Sigmoid colon (tissue), 4 donors: Measurements from ENCODE around the gene TMEM63A.

ENCODE experiments used
- POLR2A ChIP-seq, 2 donors: fragments of 450-650 bp; IDR thresholded peaks; one replicate each; pipeline ENCODE4 v1.6.1; 2016; ENCODE audit warnings: antibody characterized with exemption in 2 of 2, mild to moderate bottlenecking in 2 of 2, moderate library complexity in 2 of 2
- POLR2AphosphoS5 ChIP-seq, 4 donors: sonication (generic); formaldehyde crosslinking; IDR thresholded peaks; one replicate each; pipeline ENCODE4 v1.6.1; 2017; ENCODE audit warnings: antibody characterized with exemption in 4 of 4
- TF ChIP-seq, protein P1 (sequence below), 4 experiments: fragments of 450-650 bp in 3 of 4; fragments of 200-600 bp in 1 of 4; IDR thresholded peaks; one replicate each; pipeline ENCODE4 v1.5.1; 2016 to 2019; ENCODE audit warnings: antibody characterized with exemption in 4 of 4, mild to moderate bottlenecking in 3 of 4, moderate library complexity in 2 of 4

DNA sequence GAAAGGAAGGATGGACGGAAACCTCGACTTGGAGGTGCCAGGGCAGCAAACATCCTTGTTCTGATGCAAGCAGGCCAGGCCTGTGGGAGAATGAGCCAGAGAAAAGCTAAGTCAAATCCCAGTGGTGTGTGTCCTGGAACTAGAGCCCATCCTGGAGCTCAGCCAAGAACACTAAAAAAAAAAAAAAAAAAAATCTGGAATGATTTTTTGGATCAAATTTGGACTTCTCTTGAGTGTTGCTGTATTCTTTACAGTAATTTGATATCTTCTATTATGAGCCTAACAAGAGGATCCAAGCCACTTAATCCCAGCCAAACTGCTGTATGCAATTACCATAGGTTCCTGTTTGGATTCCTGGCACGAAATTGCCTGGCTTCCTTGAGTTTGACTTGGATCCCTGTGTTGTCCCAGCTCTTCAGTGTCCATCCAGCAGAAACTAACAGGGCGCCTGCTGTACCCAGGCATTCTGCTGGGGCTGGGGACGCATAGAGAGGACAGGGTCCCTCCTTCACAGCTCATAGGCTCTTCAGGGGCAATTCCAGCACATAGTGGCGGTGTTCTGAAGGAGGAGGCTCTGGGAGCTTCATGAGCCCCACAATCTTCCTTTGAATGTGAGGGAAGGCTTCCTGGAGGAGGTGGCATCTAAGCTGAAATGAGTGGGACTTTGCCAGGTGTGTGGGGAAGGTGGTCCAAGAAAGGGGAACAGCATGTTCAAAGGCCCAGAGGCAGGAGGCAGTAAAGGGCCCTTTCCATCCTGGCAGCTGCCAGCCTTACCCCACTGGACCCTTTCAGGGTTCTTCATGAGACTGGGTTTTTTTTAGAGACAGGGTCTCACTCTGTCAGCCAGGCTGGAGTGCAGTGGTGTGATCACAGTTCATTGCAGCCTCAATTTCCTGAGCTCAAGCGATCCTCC lies 47.5 kb downstream of the TMEM63A start:
- TF ChIP-seq, protein P1, sequence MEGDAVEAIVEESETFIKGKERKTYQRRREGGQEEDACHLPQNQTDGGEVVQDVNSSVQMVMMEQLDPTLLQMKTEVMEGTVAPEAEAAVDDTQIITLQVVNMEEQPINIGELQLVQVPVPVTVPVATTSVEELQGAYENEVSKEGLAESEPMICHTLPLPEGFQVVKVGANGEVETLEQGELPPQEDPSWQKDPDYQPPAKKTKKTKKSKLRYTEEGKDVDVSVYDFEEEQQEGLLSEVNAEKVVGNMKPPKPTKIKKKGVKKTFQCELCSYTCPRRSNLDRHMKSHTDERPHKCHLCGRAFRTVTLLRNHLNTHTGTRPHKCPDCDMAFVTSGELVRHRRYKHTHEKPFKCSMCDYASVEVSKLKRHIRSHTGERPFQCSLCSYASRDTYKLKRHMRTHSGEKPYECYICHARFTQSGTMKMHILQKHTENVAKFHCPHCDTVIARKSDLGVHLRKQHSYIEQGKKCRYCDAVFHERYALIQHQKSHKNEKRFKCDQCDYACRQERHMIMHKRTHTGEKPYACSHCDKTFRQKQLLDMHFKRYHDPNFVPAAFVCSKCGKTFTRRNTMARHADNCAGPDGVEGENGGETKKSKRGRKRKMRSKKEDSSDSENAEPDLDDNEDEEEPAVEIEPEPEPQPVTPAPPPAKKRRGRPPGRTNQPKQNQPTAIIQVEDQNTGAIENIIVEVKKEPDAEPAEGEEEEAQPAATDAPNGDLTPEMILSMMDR (IDR thresholded peaks at IDR 0.05), result no peak
- no peak for TF ChIP-seq POLR2A (IDR thresholded peaks at IDR 0.05)
- peak; percentile 28 to 60 (median 48) for TF ChIP-seq POLR2AphosphoS5 (IDR thresholded peaks at IDR 0.05)
